Measurements from ENCODE around the gene PDZRN4.
"Not testable (repeated sequence)": the region's sequence is repeated elsewhere in the genome, so short reads cannot be mapped to it uniquely, and the experiment has no call there.

Gene PDZRN4

DNA sequence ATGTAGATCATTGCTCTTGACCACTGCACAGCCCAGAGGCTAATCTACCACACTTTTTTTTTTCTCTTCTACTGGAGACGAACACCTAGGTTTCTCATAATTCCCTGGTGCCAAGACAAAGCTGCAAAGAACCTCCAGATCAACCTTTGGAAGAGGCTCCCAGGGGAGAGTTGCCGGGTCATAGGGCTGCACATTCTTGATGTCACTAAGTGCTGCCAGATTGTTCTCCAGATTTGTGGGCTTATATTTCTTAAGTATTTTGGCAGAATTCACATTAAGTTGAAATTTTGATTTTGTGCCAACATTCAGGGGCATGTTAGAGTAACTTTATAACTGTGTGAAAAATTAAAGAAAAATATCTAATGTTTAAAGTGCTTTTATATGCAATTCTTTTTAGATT, 13.5 kb upstream of the PDZRN4 start:
- H3K9me3 ChIP-seq (ENCODE audit: insufficient read depth, low read length), result no peaks in the 10 kb centered on the region
- TF ChIP-seq ZNF274 (IDR thresholded peaks at IDR 0.05; ENCODE audit: low read depth, low read length), result no peak
- TF ChIP-seq YY1 (IDR thresholded peaks at IDR 0.05; ENCODE audit: insufficient read depth, insufficient read length), result no peak
- no peak for TF ChIP-seq SUZ12 (IDR thresholded peaks at IDR 0.05; ENCODE audit: extremely low read depth, insufficient read depth, insufficient read length)
- no peaks in the 10 kb centered on the region for H3K4me1 ChIP-seq (ENCODE audit: insufficient read depth, insufficient read length)
- H3K36me3 ChIP-seq (ENCODE audit: insufficient read depth, insufficient read length, low read length), result no peaks in the 10 kb centered on the region
- no peaks in the 10 kb centered on the region for H3K27me3 ChIP-seq (ENCODE audit: insufficient read depth, insufficient read length)
- no peak overlapping the region for H3K4me3 ChIP-seq (ENCODE audit: insufficient read length, low read depth)
- DNase-seq (ENCODE audit: low read depth, low spot score), result no peak
- H3K9ac ChIP-seq (ENCODE audit: insufficient read length, low read depth), result no peak overlapping the region

DNA sequence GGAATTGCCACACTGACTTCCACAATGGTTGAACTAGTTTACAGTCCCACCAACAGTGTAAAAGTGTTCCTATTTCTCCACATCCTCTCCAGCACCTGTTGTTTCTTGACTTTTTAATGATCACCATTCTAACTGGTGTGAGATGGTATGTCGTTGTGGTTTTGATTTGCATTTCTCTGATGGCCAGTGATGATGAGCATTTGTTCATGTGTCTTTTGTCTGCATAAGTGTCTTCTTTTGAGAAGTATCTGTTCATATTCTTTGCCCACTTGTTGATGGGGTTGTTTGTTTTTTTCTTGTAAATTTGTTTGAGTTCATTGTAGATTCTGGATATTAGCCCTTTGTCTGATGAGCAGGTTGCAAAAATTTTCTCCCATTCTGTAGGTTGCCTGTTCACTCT, 8.6 kb upstream of the PDZRN4 start:
- DNase-seq (ENCODE audit: low read depth, low spot score); H3K4me1 ChIP-seq (ENCODE audit: insufficient read depth, insufficient read length); H3K27me3 ChIP-seq (ENCODE audit: insufficient read depth, insufficient read length); H3K4me3 ChIP-seq (ENCODE audit: insufficient read length, low read depth); H3K9me3 ChIP-seq (ENCODE audit: insufficient read depth, low read length); H3K9ac ChIP-seq (ENCODE audit: insufficient read length, low read depth); H3K36me3 ChIP-seq (ENCODE audit: insufficient read depth, insufficient read length, low read length): not testable (repeated sequence)

DNA sequence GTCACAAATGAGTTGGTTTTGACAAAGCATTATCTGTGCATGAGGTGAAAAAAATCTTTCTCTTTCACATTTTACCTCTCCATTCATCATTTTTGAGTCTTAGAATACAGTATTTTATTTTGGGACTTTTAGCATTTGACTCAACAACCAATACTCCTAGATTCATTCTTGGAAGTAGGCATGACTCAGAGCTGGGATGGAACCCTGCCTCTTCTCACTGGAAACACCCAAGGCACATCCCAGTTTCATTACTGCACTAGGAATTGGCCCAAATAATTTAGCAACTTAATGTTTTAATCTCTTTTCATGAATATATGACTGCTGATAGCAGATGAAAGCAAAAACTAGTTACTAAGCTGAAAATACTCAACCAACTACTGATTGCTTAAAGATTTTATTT, 3.3 kb upstream of the PDZRN4 start:
- DNase-seq (ENCODE audit: low read depth, low spot score), result no peak

GRCh38 chr12:41186026-41186425, 2.1 kb upstream of the PDZRN4 start:
- Histone ChIP-seq H3K4me1 (ENCODE audit: insufficient read depth, insufficient read length) (no peaks in the 10 kb centered on the region), H3K9me3 (ENCODE audit: insufficient read depth, low read length) (no peaks in the 10 kb centered on the region), H3K9ac (ENCODE audit: insufficient read length, low read depth) (no peak overlapping the region), H3K27me3 (ENCODE audit: insufficient read depth, insufficient read length) (peaks cover 44% of the 10 kb centered on the region), H3K4me3 (ENCODE audit: insufficient read length, low read depth) (no peak overlapping the region), H3K36me3 (ENCODE audit: insufficient read depth, insufficient read length, low read length) (no peaks in the 10 kb centered on the region)
- no peak for DNase-seq (ENCODE audit: low read depth, low spot score)
- no peak for TF ChIP-seq YY1 (IDR thresholded peaks at IDR 0.05; ENCODE audit: insufficient read depth, insufficient read length)
- no peak for TF ChIP-seq ZNF274 (IDR thresholded peaks at IDR 0.05; ENCODE audit: low read depth, low read length)
- no peak for TF ChIP-seq SUZ12 (IDR thresholded peaks at IDR 0.05; ENCODE audit: extremely low read depth, insufficient read depth, insufficient read length)

More for the DNA sequence above, 3.3 kb upstream of the PDZRN4 start:
- no peak overlapping the region for H3K9ac ChIP-seq (ENCODE audit: insufficient read length, low read depth)
- H3K4me3 ChIP-seq (ENCODE audit: insufficient read length, low read depth), result no peak overlapping the region
- TF ChIP-seq ZNF274 (IDR thresholded peaks at IDR 0.05; ENCODE audit: low read depth, low read length), result no peak
- TF ChIP-seq YY1 (IDR thresholded peaks at IDR 0.05; ENCODE audit: insufficient read depth, insufficient read length), result no peak
- TF ChIP-seq SUZ12 (IDR thresholded peaks at IDR 0.05; ENCODE audit: extremely low read depth, insufficient read depth, insufficient read length), result no peak
- no peaks in the 10 kb centered on the region for H3K4me1 ChIP-seq (ENCODE audit: insufficient read depth, insufficient read length)
- no peaks in the 10 kb centered on the region for H3K9me3 ChIP-seq (ENCODE audit: insufficient read depth, low read length)
- peaks cover 33% of the 10 kb centered on the region for H3K27me3 ChIP-seq (ENCODE audit: insufficient read depth, insufficient read length)
- H3K36me3 ChIP-seq (ENCODE audit: insufficient read depth, insufficient read length, low read length), result no peaks in the 10 kb centered on the region

DNA sequence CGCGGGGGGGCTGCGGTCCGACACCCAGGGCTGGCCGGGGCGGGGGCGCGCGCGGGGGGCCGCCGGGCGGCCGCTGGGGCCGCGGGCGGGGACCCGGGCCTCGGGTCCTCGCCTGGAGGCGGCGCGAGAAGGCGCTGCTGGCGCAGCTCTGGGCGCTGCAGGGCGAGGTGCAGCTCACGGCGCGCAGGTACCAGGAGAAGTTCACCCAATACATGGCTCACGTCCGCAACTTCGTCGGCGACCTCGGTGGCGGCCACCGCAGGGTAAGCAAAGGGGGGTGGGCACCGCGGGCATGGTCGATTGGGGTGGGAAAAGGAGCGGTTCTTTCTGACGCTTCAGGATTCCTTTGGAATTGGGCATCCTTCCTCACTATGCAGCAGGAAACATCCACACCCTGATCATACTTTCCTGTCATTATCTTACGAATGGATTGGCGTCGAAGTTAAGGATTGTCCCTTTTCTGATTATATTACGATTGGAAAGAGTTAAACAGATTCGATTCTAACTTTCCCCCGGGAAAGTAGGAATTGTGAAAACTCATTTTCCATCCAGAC, 798 bp downstream of the PDZRN4 start:
- H3K4me1 ChIP-seq (ENCODE audit: insufficient read depth, insufficient read length), result no peaks in the 10 kb centered on the region
- TF ChIP-seq YY1 (IDR thresholded peaks at IDR 0.05; ENCODE audit: insufficient read depth, insufficient read length) (no peak), SUZ12 (IDR thresholded peaks at IDR 0.05; ENCODE audit: extremely low read depth, insufficient read depth, insufficient read length) (no peak), ZNF274 (IDR thresholded peaks at IDR 0.05; ENCODE audit: low read depth, low read length) (no peak)
- no peaks in the 10 kb centered on the region for H3K36me3 ChIP-seq (ENCODE audit: insufficient read depth, insufficient read length, low read length)
- H3K4me3 ChIP-seq (ENCODE audit: insufficient read length, low read depth), result peak overlapping the region; percentile 71
- H3K9ac ChIP-seq (ENCODE audit: insufficient read length, low read depth), result peak overlapping the region; percentile 76
- no peak for DNase-seq (ENCODE audit: low read depth, low spot score)
- no peaks in the 10 kb centered on the region for H3K9me3 ChIP-seq (ENCODE audit: insufficient read depth, low read length)
- peaks cover 47% of the 10 kb centered on the region for H3K27me3 ChIP-seq (ENCODE audit: insufficient read depth, insufficient read length)

- Histone ChIP-seq H3K27me3 (ENCODE audit: insufficient read depth, insufficient read length) (peaks cover 47% of the 10 kb centered on the region), H3K9ac (ENCODE audit: insufficient read length, low read depth) (no peak overlapping the region), H3K9me3 (ENCODE audit: insufficient read depth, low read length) (no peaks in the 10 kb centered on the region), H3K4me3 (ENCODE audit: insufficient read length, low read depth) (peak overlapping the region; percentile 71), H3K4me1 (ENCODE audit: insufficient read depth, insufficient read length) (no peaks in the 10 kb centered on the region), H3K36me3 (ENCODE audit: insufficient read depth, insufficient read length, low read length) (no peaks in the 10 kb centered on the region)
- no peak for DNase-seq (ENCODE audit: low read depth, low spot score)
- TF ChIP-seq SUZ12 (IDR thresholded peaks at IDR 0.05; ENCODE audit: extremely low read depth, insufficient read depth, insufficient read length), result no peak
Measured at GRCh38 chr12:41189395-41190251, 1.5 kb downstream of the PDZRN4 start.

DNA sequence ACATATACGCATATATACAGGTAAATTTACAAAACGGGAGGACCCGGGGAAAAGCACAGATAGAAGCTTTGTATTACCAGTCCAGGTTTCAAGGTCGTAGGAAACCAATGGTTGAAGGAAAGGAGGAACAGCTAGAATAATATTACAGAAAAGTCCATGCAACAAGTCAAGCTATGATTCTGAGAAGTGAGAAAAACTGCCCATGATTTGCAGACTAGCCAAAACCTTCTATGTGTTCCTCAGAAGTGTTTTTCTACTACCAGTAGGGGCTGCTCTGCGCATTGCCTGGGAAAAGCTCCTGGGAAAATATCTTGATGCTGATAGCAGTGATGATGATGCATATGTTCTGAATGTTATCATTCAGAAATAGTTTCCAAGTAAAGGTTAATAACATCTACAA, 2.2 kb downstream of the PDZRN4 start:
- Histone ChIP-seq H3K4me1 (ENCODE audit: insufficient read depth, insufficient read length) (no peaks in the 10 kb centered on the region), H3K9ac (ENCODE audit: insufficient read length, low read depth) (no peak overlapping the region), H3K36me3 (ENCODE audit: insufficient read depth, insufficient read length, low read length) (no peaks in the 10 kb centered on the region), H3K4me3 (ENCODE audit: insufficient read length, low read depth) (no peak overlapping the region), H3K9me3 (ENCODE audit: insufficient read depth, low read length) (no peaks in the 10 kb centered on the region), H3K27me3 (ENCODE audit: insufficient read depth, insufficient read length) (peaks cover 47% of the 10 kb centered on the region)
- no peak for DNase-seq (ENCODE audit: low read depth, low spot score)
- TF ChIP-seq YY1 (IDR thresholded peaks at IDR 0.05; ENCODE audit: insufficient read depth, insufficient read length) (no peak), ZNF274 (IDR thresholded peaks at IDR 0.05; ENCODE audit: low read depth, low read length) (no peak), SUZ12 (IDR thresholded peaks at IDR 0.05; ENCODE audit: extremely low read depth, insufficient read depth, insufficient read length) (no peak)

DNA sequence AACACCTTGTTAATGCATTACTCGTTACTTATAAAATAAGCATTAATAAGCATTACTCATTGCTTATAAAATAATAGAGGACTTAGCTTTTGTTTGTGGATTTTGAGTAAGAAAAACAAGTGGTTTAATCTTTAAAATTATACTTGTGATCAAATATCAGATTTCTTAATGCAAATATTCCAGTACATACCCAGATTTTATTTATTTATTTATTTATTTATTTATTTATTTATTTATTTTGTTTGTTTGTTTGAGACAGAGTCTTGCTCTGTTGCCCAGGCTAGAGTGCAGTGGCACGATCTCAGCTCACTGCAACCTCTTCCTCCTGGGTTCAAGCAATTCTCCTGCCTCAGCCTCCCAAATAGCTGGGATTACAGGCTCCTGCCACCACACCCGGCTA, 3.4 kb downstream of the PDZRN4 start:
- not testable (repeated sequence) for H3K36me3 ChIP-seq (ENCODE audit: insufficient read depth, insufficient read length, low read length); H3K4me3 ChIP-seq (ENCODE audit: insufficient read length, low read depth); H3K9ac ChIP-seq (ENCODE audit: insufficient read length, low read depth); DNase-seq (ENCODE audit: low read depth, low spot score); H3K4me1 ChIP-seq (ENCODE audit: insufficient read depth, insufficient read length); H3K9me3 ChIP-seq (ENCODE audit: insufficient read depth, low read length)
- peaks cover 47% of the 10 kb centered on the region for H3K27me3 ChIP-seq (ENCODE audit: insufficient read depth, insufficient read length)
